Panc1 (cell line): ENCODE measurements around the gene U2AF1. TPM values are rescaled to one million over a fixed set of nuclear protein-coding genes. Genes with fewer than 3 reads are reported as not detected.
"Not testable (repeated sequence)": the region's sequence is repeated elsewhere in the genome, so short reads cannot be mapped to it uniquely, and the experiment has no call there.

Experiments used
- ATAC-seq: fragments of 200-7000 bp; cut with Tn5 transposase; 2 replicates; pipeline ENCODE4 v1.9.1; 2020; ENCODE audit warnings: mild to moderate bottlenecking, moderate library complexity
- Bru-seq: library from RNA; stranded (reverse); fragments of 400-500 nt; gene quantifications from one replicate; lab custom pipeline; 2021; lab: Mats Ljungman, UMichigan
- BruChase-seq, 2 experiments: library from RNA; stranded (reverse); fragments of 400-500 nt; gene quantifications; one replicate each; lab custom pipeline; 2021; lab: Mats Ljungman, UMichigan
- BruUV-seq: library from RNA; stranded (reverse); fragments of 400-500 nt; replicated peaks from 2 replicates; lab custom pipeline; 2021; lab: Mats Ljungman, UMichigan
- CTCF ChIA-PET: fragments of 300-600 bp; sonication (Branson Sonifier 250); formaldehyde crosslinking; loops from one replicate; lab custom pipeline; 2022; ENCODE audit warnings: antibody characterized with exemption; lab: Charles Lee
- POLR2A ChIA-PET: fragments of 300-600 bp; sonication (Branson Sonifier 250); formaldehyde crosslinking; loops from one replicate; lab custom pipeline; 2022; ENCODE audit warnings: antibody characterized with exemption; lab: Charles Lee
- DNase-seq: peaks from one replicate; pipeline ENCODE4 v3.0.0-alpha.2; 2010; ENCODE audit warnings: low read depth, low spot score
- H3K27ac ChIP-seq: 2 replicates; pipeline ENCODE4 v1.5.1; 2011; ENCODE audit warnings: mild to moderate bottlenecking, low read length, inconsistent platforms
- H3K27me3 ChIP-seq: fragments of 200-500 bp; sonication (Bioruptor generic); 2 replicates; pipeline ENCODE4 v1.6.0; 2014; ENCODE audit warnings: low read length, inconsistent platforms; ENCODE audit not compliant: control insufficient read depth, insufficient read depth
- H3K36me3 ChIP-seq: fragments of 200-500 bp; sonication (Bioruptor generic); 2 replicates; pipeline ENCODE4 v1.5.1; 2014; ENCODE audit warnings: inconsistent platforms, mild to moderate bottlenecking, low read length, moderate library complexity; ENCODE audit not compliant: control insufficient read depth, insufficient read depth
- H3K4me1 ChIP-seq: 2 replicates; pipeline ENCODE4 v1.5.1; 2011; ENCODE audit warnings: inconsistent platforms, mild to moderate bottlenecking, low read length, moderate library complexity; ENCODE audit not compliant: control insufficient read depth, insufficient read depth
- H3K4me3 ChIP-seq, 2 experiments: 2 replicates each; pipeline ENCODE4 v1.5.1; 2011 to 2012; ENCODE audit warnings: low read depth in 2 of 2, low read length in 2 of 2, mild to moderate bottlenecking in 2 of 2, inconsistent platforms in 1 of 2, moderate library complexity in 1 of 2
- H3K9me3 ChIP-seq: fragments of 200-500 bp; sonication (Bioruptor generic); 2 replicates; pipeline ENCODE4 v1.5.1; 2014; ENCODE audit warnings: low read depth, mild to moderate bottlenecking, inconsistent platforms, low read length, moderate library complexity; ENCODE audit not compliant: control insufficient read depth, insufficient read depth
- in situ Hi-C: cut with HindIII; loops from 2 replicates; pipeline ENCODE4 v1.10.0; 2016; ENCODE audit warnings: low sequenced_read_pairs, low pct_unique_long_range_greater_than_20kb
- intact Hi-C: fragments of 100-400 bp; cut with micrococcal nuclease; formaldehyde crosslinking; loops from one replicate; pipeline ENCODE4 v1.10.0; 2022; ENCODE audit not compliant: unreplicated experiment
- long read RNA-seq: library from polyadenylated mRNA; unstranded; transcript quantifications from one replicate; pipeline ENCODE4 v2.0.0, GENCODE V29; 2021; ENCODE audit not compliant: unreplicated experiment
- polyA plus RNA-seq: library from polyadenylated mRNA; unstranded; fragments of >200 nt; gene quantifications from one replicate; pipeline ENCODE4 v1.2.1, GENCODE V29; 2012; ENCODE audit warnings: missing spikeins; ENCODE audit not compliant: insufficient read length
- total RNA-seq: library from RNA; stranded (reverse); gene quantifications from one replicate; pipeline ENCODE4 v1.2.1, GENCODE V29; 2021; ENCODE audit not compliant: unreplicated experiment

Gene U2AF1, protein sequence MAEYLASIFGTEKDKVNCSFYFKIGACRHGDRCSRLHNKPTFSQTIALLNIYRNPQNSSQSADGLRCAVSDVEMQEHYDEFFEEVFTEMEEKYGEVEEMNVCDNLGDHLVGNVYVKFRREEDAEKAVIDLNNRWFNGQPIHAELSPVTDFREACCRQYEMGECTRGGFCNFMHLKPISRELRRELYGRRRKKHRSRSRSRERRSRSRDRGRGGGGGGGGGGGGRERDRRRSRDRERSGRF
- total RNA-seq (22.8 TPM), Bru-seq, nascent RNA (percentile 84 among the genes with signal in this experiment), BruChase-seq, experiment 1, labeled RNA remaining after a 2-hour chase (percentile 74 among the genes with signal in this experiment), BruChase-seq, experiment 2, labeled RNA remaining after a 6-hour chase (percentile 65 among the genes with signal in this experiment)
- polyA plus RNA-seq, result 57.3 TPM
- long read RNA-seq, full-length matches to known transcripts, result 89 of 128 reads
- long read RNA-seq, partial matches to known transcripts, result 7 of 128 reads
- long read RNA-seq, other reads (novel, unspliced or antisense), result 32 of 128 reads

GRCh38 chr21:43106965-43107793 is at the start of gene U2AF1:
U2AF1 (minus strand) TSS chr21:43107570; CDS start chr21:43107494, 76 bp downstream.
- peak within 1 kb of the TSS; percentile 45 to 52 for H3K4me3 ChIP-seq
- intact Hi-C loops, POLR2A ChIA-PET, CTCF ChIA-PET, H3K27ac ChIP-seq, H3K9me3 ChIP-seq, H3K36me3 ChIP-seq, H3K27me3 ChIP-seq, H3K4me1 ChIP-seq, DNase-seq, in situ Hi-C loops: not testable (repeated sequence)
- TSS peak; percentile 91 for BruUV-seq
- ATAC-seq, result peak; percentile 99

DNA sequence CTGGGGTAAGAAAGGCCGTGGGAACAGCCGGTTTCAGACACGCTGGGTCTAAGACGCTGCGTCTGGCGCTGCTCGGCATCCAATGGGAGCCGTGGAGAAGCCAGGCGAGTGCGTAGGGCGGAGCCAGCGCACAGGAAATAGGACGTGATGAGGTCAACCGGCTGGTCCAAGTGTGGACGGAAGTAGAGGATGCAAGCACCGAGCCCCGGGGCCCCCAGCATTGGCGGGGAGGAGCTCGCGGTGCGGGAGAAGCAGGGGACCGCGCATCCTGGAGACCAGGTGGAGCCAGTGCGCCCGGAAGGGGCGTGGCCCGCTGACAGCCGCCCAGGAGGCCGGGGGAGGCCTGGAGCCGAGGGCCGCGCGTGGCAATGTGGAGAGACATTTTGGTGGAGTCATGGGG is 46.2 kb upstream of the U2AF1 start:
- ATAC-seq, in situ Hi-C loops, H3K27ac ChIP-seq, H3K36me3 ChIP-seq, DNase-seq, CTCF ChIA-PET, H3K27me3 ChIP-seq, POLR2A ChIA-PET, H3K4me1 ChIP-seq, H3K9me3 ChIP-seq, BruUV-seq, intact Hi-C loops, H3K4me3 ChIP-seq: not testable (repeated sequence)

DNA sequence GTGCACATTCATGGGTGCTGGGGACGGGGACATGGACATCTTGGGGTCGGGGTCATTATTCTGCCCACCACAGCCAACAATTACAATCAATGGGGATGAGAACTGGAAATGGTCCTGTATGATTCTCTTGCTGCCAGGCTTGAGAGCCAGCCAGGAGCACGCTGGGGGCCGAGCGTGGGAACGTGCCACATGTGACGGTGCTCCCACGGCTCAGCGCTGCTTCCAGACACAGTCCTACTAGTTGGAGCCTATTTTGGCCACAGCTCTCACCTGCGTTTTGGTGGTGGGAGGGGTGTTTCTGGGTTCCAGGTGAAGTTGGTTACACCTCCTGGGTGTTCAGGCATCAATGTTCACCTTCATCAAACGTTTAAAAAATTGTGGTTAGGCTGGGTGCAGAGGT is 42.0 kb upstream of the U2AF1 start:
- H3K4me1 ChIP-seq, intact Hi-C loops, H3K4me3 ChIP-seq, POLR2A ChIA-PET, H3K9me3 ChIP-seq, DNase-seq, ATAC-seq, BruUV-seq, CTCF ChIA-PET, in situ Hi-C loops, H3K27me3 ChIP-seq, H3K36me3 ChIP-seq, H3K27ac ChIP-seq: not testable (repeated sequence)

DNA sequence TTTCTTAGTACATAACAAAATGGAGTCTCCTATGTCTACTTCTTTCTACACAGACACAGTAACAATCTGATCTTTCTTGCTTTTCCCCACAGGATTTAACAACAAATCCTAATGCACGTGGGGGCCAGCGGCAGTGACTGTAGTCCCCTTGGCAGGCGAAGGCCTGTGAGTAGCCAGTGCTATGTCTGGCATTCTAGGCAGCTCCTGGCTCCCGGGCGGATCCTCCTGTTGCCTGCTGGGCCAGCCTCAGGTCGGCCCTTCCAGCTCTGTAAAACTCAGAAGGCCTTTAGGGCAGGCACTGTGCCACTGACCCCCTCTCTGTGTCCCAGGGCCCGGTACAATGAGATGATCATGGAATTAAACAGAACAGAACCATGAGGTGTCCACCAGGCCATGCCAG is 40.6 kb upstream of the U2AF1 start:
- H3K4me3 ChIP-seq, in situ Hi-C loops, DNase-seq, H3K27me3 ChIP-seq, H3K36me3 ChIP-seq, H3K27ac ChIP-seq, ATAC-seq, BruUV-seq, intact Hi-C loops, H3K9me3 ChIP-seq, POLR2A ChIA-PET, H3K4me1 ChIP-seq, CTCF ChIA-PET: not testable (repeated sequence)

- H3K4me1 ChIP-seq, H3K36me3 ChIP-seq, intact Hi-C loops, H3K27me3 ChIP-seq, H3K27ac ChIP-seq, CTCF ChIA-PET, POLR2A ChIA-PET, H3K4me3 ChIP-seq, H3K9me3 ChIP-seq, in situ Hi-C loops, DNase-seq, BruUV-seq, ATAC-seq: not testable (repeated sequence)
These were observed 39.3 kb upstream of the U2AF1 start for GRCh38 chr21:43146637-43147036.

DNA sequence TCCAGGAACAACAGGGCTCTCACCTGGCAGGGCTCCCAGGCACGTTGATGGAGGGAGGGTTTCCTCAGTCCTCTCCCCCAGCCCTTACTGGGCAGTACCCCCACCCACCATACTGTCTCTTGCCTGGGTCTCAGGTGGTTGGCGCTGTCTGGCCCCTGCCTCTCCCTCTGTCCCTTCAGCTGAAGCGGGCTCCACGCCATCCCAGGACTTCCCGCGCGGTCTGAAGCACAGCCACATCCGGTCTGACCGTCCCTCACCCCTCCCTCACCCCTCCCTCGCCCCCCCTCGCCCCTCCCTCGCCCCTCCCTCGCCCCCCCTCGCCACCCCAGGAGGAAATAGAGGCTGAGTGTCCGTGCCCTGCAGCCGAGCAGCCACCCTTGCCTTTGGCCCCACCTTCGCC is 34.0 kb upstream of the U2AF1 start:
- H3K9me3 ChIP-seq, intact Hi-C loops, DNase-seq, H3K27me3 ChIP-seq, in situ Hi-C loops, H3K4me1 ChIP-seq, POLR2A ChIA-PET, H3K27ac ChIP-seq, BruUV-seq, H3K4me3 ChIP-seq, CTCF ChIA-PET, H3K36me3 ChIP-seq, ATAC-seq: not testable (repeated sequence)

DNA sequence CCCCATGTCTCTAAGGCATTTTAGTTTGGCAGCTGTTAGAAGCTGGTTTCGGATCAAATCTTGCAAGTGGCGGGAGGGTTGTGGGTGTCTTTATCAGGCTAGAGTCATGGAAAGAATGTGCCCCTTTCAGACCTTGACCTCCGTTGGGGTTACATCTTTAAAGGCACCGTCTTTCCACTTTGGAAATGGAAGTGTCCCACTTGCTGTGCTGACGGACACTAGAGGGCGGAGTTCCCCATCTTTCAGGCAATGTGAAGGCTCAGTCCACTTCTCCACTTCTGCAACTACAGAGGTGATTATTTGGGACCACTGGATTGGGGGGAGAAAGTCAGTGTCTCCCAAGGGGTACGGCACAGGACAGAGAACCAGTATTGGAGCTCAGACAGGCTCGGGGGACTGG is 31.6 kb upstream of the U2AF1 start:
- POLR2A ChIA-PET, DNase-seq, H3K27me3 ChIP-seq, H3K36me3 ChIP-seq, CTCF ChIA-PET, BruUV-seq, in situ Hi-C loops, H3K4me3 ChIP-seq, intact Hi-C loops, H3K4me1 ChIP-seq, H3K9me3 ChIP-seq, H3K27ac ChIP-seq: not testable (repeated sequence)
- ATAC-seq, result peak; percentile 82
